Gastroesophageal sphincter (tissue), 4 donors: ENCODE measurements around the gene CLMP. TPM values are rescaled to one million over a fixed set of nuclear protein-coding genes. Genes with fewer than 3 reads are reported as not detected.

Source experiments
- ATAC-seq: fragments of 150-250 bp; one replicate; pipeline ENCODE4 v1.9.1; 2016; ENCODE audit warnings: mild to moderate bottlenecking, moderate library complexity
- H3K27ac ChIP-seq, 4 donors: fragments of 200-600 bp; sonication (generic) in 3 of 4; 1 replicate in 3 of 4; 2 replicates in 1 of 4; pipeline ENCODE4 v1.5.1; 2016 to 2019
- H3K27me3 ChIP-seq: fragments of 200-600 bp; sonication (generic); one replicate; pipeline ENCODE4 v1.5.1; 2019
- H3K36me3 ChIP-seq, 2 donors: fragments of 200-600 bp; sonication (generic); one replicate each; pipeline ENCODE4 v1.5.1; 2019; ENCODE audit warnings: control low read depth in 1 of 2
- H3K4me1 ChIP-seq, 3 donors: fragments of 200-600 bp; sonication (generic); 1 replicate in 2 of 3; 2 replicates in 1 of 3; pipeline ENCODE4 v1.5.1; 2016 to 2019; ENCODE audit warnings: control low read depth in 2 of 3
- H3K4me3 ChIP-seq, 2 donors: fragments of 200-600 bp; sonication (generic); one replicate each; pipeline ENCODE4 v1.5.1; 2019; ENCODE audit warnings: mild to moderate bottlenecking in 1 of 2, moderate library complexity in 1 of 2
- H3K9me3 ChIP-seq, 3 donors: fragments of 200-600 bp; sonication (generic); one replicate each; pipeline ENCODE4 v1.5.1; 2017 to 2019; ENCODE audit warnings: control low read depth in 2 of 3
- CTCF ChIP-seq, 4 experiments: fragments of 200-600 bp in 2 of 4; fragments of 450-650 bp in 2 of 4; sonication (generic) in 1 of 4; IDR thresholded peaks; one replicate each; pipeline ENCODE4 v1.5.1; 2017 to 2019; ENCODE audit warnings: antibody characterized with exemption in 4 of 4, mild to moderate bottlenecking in 2 of 4, moderate library complexity in 2 of 4
- EP300 ChIP-seq: sonication (generic); formaldehyde crosslinking; IDR thresholded peaks from one replicate; pipeline ENCODE4 v1.6.1; 2017; ENCODE audit warnings: antibody characterized with exemption, mild to moderate bottlenecking
- POLR2A ChIP-seq, 2 donors: fragments of 450-650 bp; IDR thresholded peaks; one replicate each; pipeline ENCODE4 v1.6.1; 2017; ENCODE audit warnings: antibody characterized with exemption in 2 of 2, mild to moderate bottlenecking in 2 of 2, moderate library complexity in 1 of 2
- POLR2AphosphoS5 ChIP-seq: sonication (generic); formaldehyde crosslinking; IDR thresholded peaks from one replicate; pipeline ENCODE4 v1.6.1; 2017; ENCODE audit warnings: antibody characterized with exemption
- WGBS, 2 donors: methylation state at CpG; one replicate each; pipeline ENCODE4 v1.1.5; 2018; ENCODE audit warnings: low coverage in 1 of 2; 5-methylcytosine and 5-hydroxymethylcytosine counted together
- total RNA-seq, 4 donors: library from RNA; depleted of rRNA; stranded (reverse); fragments of >200 nt; gene quantifications; one replicate each; pipeline ENCODE4 v1.1.0, GENCODE V29; 2016

Gene CLMP
- total RNA-seq, 4 donors from 2014 or later: 89.1 to 274 (median 151) TPM

- H3K4me3 ChIP-seq: no peak overlapping the region
- WGBS, 2 donors: 43 to 58% methylated on average over 6 to 8 of the region's 10 CpGs
- H3K27me3 ChIP-seq: no peaks in the 10 kb centered on the region
- no peaks in the 10 kb centered on the region for H3K36me3 ChIP-seq
- H3K9me3 ChIP-seq: no peaks in the 10 kb centered on the region
- ATAC-seq: no peak
- peak overlapping the region; percentile 23 to 83 (median 78) for H3K27ac ChIP-seq
- peaks cover 5 to 93% (median 28%) of the 10 kb centered on the region in 3 donors for H3K4me1 ChIP-seq
- TF ChIP-seq CTCF (IDR thresholded peaks at IDR 0.05): no peak
- TF ChIP-seq POLR2AphosphoS5: no peak
- TF ChIP-seq EP300: no peak
- TF ChIP-seq POLR2A (IDR thresholded peaks at IDR 0.05): no peak
Observed at GRCh38 chr11:123181767-123182500, 13.1 kb downstream of the CLMP start.

- H3K36me3 ChIP-seq: no peaks in the 10 kb centered on the region
- H3K4me1 ChIP-seq: peaks cover 5 to 93% (median 33%) of the 10 kb centered on the region in 3 donors
- peak overlapping the region in 3 of 4 donors; percentile 78 to 83 (median 79) for H3K27ac ChIP-seq
- ATAC-seq: peak; percentile 58
- TF ChIP-seq POLR2AphosphoS5 (no peak), POLR2A (IDR thresholded peaks at IDR 0.05) (no peak), EP300 (no peak), CTCF (IDR thresholded peaks at IDR 0.05) (no peak)
- H3K27me3 ChIP-seq: no peaks in the 10 kb centered on the region
- 85 to 90% methylated on average over 4 of the region's 4 CpGs for WGBS, 2 donors
- no peaks in the 10 kb centered on the region for H3K9me3 ChIP-seq
- no peak overlapping the region for H3K4me3 ChIP-seq
Observed at GRCh38 chr11:123181075-123181474, 14.0 kb downstream of the CLMP start.

GRCh38 chr11:123180574-123180973, 14.5 kb downstream of the CLMP start:
- Histone ChIP-seq H3K36me3 (no peaks in the 10 kb centered on the region), H3K4me1 (peaks cover 5 to 93% (median 33%) of the 10 kb centered on the region in 3 donors), H3K27ac (peak overlapping the region in 3 of 4 donors; percentile 78 to 83 (median 79)), H3K27me3 (no peaks in the 10 kb centered on the region), H3K4me3 (no peak overlapping the region), H3K9me3 (no peaks in the 10 kb centered on the region)
- no peak for ATAC-seq
- no peak for TF ChIP-seq EP300
- no peak for TF ChIP-seq CTCF (IDR thresholded peaks at IDR 0.05)
- TF ChIP-seq POLR2A (IDR thresholded peaks at IDR 0.05): no peak
- no peak for TF ChIP-seq POLR2AphosphoS5
- WGBS, 2 donors: 54 to 80% methylated on average over 1 to 2 of the region's 2 CpGs

- no peak for ATAC-seq
- TF ChIP-seq POLR2AphosphoS5 (no peak), EP300 (no peak), POLR2A (IDR thresholded peaks at IDR 0.05) (no peak), CTCF (IDR thresholded peaks at IDR 0.05) (no peak)
- Histone ChIP-seq H3K4me1 (peaks cover 8 to 93% (median 33%) of the 10 kb centered on the region in 3 donors), H3K4me3 (no peak overlapping the region), H3K9me3 (no peaks in the 10 kb centered on the region), H3K27ac (peak overlapping the region in 3 of 4 donors; percentile 78 to 83 (median 79)), H3K36me3 (no peaks in the 10 kb centered on the region), H3K27me3 (no peaks in the 10 kb centered on the region)
- WGBS, 2 donors: 19 to 74% methylated on average over 3 to 4 of the region's 5 CpGs
Observed at GRCh38 chr11:123180166-123180565, 14.9 kb downstream of the CLMP start.

- TF ChIP-seq POLR2AphosphoS5: no peak
- no peak for TF ChIP-seq CTCF (IDR thresholded peaks at IDR 0.05)
- TF ChIP-seq EP300: no peak
- no peak for TF ChIP-seq POLR2A (IDR thresholded peaks at IDR 0.05)
- H3K9me3 ChIP-seq: no peaks in the 10 kb centered on the region
- H3K36me3 ChIP-seq: no peaks in the 10 kb centered on the region
- no peak overlapping the region for H3K4me3 ChIP-seq
- no peaks in the 10 kb centered on the region for H3K27me3 ChIP-seq
- no peak for ATAC-seq
- H3K27ac ChIP-seq: peak overlapping the region in 3 of 4 donors; percentile 78 to 83 (median 79)
- peaks cover 10 to 93% (median 32%) of the 10 kb centered on the region in 3 donors for H3K4me1 ChIP-seq
- 33 to 64% methylated on average over 1 to 2 of the region's 2 CpGs for WGBS, 2 donors
Observed at GRCh38 chr11:123179586-123179985, 15.5 kb downstream of the CLMP start.
